8988T (cell line): Measurements from ENCODE around the gene TIMP3.

Source experiments
- DNase-seq: peaks from one replicate; pipeline ENCODE4 v3.0.0; 2011

The TIMP3 gene

DNA sequence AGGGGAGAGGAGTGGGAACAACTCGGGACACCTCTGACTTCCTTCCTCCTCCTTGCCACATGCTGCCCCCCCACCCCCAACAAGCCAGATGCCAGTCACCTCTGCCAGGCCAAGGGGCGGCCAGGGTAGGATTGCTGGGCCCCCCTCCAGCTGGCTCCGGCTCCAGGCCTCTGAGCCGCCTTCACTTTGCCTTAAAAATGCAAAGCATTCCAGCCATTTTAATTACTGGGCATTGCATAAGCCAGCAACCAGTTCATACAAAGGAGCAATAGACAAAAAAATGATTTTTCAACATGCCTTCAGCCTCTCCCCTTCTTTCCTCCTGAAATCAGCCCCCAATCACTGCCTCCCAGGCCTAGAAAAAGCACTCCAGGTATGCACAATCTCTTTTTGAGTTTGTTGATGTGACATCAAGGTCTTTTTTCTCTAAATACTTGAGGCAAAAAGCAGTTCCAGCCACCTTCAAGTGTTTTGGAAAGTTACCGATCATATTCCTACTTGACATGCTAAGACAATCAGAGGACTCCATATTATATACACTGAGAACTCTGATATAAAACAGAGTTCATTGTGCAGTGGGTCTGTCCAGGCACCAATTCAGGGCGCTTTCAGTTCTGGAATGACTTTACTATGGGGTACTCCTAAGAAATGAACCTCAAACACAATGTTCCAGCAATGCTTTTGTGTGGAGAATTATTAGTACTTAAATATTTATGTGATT lies 12.4 kb upstream of the TIMP3 start:
- DNase-seq = no peak

DNA sequence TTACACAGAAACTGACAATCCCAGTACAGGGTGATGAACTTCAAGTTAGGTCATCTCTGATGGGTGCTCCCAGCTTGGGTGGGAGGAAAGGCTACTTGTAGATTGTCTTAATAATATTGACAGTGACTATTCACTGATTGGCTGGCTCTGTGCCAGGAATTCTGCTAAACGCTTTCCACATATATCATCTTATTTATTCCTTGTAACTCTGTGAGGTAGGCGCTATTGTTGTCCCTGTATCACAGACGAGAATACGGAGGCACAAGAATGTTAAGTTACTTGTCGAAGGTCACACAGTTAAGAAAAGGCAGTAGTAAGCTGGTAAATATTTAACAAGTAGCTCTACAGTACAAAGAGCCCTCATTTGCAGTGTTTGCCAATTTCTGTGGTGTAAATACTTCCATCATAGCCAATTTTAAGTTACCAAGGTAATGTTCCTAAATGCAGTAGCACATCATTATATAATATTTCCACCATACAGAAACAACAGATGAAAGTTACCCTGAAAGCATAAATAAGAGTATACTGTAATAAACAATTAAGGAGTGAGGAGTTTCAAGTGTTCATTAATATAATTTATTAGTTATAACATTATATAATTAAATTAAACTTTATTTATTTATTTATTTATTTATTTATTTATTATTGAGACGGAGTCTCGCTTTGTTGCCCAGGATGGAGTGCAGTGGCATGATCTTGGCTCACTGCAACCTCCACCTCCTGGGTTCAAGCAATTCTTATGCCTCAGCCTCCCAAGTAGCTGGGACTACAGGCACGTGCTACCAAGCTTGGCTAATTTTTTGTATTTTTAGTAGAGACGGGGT lies 11.5 kb upstream of the TIMP3 start:
- no peak for DNase-seq

DNA sequence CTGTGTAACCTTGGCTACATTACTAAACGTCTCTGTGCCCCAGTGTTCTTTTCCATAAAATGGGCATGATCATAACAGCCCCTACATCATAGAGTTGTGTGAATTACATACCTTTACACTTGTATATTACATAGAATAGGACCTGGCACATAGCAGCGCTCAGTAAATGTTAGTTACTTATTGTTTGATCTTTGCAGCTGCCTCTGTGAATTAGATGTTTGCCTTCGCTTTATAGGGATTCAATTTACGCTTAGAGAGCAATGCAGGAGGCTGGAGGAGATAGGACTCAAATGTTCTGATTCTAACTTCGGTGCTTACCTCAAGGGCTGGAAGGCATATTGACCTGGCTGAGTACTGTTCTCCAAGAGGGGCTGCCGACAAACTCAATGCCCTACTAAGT lies 10.4 kb upstream of the TIMP3 start:
- DNase-seq = no peak

DNA sequence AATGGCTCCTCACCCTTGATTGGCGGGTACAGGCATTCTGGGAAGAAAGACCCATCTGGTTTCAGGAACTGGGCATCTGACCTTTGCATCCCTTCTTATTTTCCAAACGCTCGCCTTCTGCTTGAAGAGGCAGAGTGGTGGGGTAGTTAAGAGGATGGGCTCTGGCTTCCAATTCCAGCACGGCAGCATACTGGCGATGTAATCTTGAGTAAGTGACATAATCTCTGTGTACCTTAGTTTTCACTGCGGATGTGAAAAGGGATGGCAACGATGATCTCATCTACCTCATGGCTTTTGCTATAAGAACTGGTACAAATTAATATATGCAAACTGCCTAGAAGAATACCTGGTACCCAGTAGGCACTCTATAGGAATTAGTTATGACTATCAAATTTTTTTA lies 10.0 kb upstream of the TIMP3 start:
- DNase-seq = no peak

DNA sequence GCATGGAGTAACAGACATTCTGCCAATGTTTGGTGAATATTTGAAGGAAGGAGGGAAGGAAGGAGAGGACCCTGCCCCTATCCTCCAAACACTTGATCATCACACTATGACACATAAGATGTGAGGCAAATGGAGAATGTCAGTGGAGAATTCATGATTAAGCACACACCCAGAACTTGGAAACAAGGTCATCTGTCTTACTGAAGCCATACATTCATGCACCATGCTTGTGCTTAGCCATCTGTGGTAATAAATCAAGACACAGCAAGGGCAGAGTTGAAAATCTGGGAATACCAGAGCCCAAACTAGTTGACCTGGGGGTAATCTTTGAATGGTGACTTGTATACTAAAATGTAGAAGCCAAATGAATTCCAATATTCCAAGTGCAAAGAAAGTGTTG lies 7.9 kb upstream of the TIMP3 start:
- no peak for DNase-seq

DNA sequence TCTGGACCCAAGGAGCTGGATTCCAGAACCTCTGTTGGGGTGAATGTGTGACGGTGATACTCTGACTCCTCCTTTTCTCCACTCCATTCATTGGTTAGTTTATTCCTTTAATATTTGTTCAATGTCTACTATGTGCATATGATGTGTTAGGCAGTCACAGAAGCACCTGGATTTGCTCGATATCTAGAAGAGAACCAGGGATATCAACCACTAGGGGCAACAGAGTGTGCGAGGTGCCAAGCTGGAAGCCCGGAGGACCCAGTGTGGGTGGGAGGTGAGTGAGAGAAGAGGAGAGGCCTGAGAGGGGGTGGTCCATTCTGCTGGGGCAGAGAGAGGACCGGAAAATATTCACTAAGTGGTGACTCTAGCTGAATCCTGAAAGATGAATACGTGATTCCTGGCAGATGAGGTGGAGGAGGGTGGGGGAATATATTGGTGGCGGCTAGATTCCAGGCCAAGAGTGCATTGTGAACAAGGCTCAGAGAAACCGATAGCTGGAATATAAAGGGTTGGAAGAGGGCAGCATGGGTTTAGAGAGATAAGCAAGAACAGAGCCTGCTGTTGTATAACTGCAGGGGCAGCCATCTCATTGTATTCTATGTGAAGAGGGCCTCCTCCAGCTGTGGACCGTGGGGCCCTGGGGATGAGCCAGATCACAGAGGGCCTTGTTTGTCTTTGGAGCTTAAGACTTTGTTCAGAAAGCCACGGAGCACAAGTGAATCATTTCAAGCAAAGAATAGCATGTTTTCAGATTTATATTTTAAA lies 6.9 kb upstream of the TIMP3 start:
- no peak for DNase-seq

DNA sequence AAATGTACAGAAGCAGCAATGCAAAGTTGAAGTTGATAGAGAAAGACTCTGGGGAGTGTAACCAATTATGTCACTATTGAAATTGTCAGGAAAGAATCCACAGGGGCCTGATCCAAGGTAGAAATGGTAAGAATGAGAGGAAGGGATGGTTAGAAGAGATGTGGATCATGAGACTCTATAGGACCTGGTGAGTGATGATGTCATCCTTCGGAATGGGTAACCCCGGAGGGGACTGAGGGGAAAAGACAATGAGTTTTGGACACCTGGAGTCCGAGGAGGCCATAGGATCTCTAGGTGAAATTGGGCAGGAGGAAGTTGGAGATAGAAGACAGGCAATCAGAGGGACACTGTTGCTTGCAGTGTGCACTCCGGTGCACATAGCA lies 6.3 kb upstream of the TIMP3 start:
- DNase-seq = no peak

DNA sequence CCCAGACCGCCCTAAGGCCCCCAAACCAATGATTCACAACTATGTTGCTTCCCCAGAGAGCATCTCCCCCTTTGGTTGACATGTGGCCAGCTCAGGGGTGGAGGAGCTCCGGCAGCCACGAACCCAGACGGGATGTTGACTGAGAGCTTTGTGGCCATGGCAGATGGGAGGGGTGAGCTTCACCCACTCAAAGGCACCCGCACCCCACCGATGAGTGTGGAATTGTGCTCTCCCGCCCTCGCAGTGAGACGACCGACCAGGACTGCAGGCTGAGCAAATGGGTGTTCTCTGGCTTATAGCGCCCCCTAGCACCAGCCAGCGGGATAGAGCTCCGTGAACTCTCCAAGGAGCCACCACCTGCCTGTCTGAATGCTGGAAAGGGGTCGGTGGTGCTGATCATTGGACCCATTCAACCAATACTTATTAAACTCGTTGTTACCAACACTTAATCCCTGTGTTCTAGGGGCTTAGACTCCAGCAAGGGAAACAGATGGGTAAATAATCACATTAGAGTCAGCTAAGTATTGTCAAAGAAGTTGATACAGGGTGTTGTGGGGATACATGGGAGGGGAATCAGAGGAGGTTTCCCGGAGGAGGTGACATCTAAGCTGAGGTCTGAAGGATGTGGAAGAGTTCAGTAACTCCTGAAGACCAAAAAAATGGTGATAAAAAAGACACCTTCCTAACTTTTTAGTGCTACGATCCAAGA lies 4.5 kb upstream of the TIMP3 start:
- no peak for DNase-seq

DNA sequence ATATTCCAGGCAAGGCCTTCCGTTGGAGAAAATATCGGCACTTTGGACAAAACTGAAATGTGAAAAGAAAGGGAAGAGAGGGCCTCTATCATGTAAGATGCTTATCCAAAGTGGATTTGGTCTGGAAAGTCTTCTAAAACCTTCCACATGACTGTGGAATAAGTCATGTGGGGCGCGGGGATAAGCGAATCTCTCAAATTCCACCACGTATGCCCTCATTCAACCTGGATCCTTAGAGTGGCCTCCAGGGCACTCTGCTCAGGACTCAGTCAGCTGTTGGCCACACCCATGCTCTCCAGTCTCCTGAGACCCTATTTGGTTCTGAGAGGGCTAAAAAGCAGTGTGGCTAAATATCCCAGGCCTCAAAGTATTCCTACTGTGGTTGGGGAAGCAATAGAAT lies 2.0 kb upstream of the TIMP3 start:
- DNase-seq = no peak

DNA sequence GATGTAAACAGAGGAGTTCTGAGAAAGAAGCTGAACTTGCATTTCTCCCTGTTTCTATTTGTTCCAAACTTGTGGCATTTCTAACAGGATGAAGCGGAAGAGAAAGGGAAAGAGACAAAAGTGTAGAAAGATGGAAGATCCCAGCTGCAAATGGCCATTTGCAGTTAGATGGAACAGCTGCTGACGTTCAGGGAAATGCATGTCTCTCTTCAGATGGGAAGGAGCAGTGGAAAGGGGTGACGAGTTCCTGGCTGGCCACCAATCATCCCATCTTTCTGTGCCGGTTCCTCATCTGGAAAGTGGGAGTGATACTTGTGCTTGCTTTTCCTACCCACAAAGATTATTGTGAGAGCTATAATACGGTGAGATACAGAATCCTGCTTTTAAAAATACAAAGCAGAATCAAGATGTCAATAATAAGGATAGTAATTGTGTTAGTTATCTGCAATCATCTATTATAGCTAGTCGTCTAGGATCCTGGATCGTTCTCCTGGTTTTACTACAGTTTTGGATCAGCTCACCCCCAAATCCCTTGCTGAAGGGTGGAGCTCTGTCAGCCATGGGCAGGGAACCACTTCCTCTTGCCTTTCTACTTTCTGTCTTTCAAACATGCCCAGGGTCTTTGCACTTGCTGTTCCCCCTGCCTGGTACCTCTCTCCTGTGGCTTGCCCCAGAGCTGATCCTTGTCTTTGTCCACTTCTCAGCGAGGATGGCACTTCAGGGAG lies 1.2 kb upstream of the TIMP3 start:
- DNase-seq = no peak

DNA sequence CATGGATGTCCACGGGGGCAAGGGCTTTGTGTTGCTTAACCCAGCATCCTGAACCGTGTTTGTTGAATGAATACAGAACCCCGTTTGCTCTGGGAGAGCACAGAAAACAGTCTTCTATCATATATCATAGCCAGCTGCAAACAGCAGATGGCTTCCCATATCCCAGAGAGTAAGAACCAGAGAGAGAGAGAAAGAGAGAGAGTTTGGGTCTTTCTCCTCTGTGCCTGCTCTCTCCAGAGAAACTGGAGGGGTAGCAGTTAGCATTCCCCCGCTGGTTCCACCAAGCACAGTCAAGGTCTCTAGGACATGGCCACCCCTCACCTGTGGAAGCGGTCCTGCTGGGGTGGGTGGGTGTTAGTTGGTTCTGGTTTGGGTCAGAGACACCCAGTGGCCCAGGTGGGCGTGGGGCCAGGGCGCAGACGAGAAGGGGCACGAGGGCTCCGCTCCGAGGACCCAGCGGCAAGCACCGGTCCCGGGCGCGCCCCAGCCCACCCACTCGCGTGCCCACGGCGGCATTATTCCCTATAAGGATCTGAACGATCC lies 440 bp upstream of the TIMP3 start:
- no peak for DNase-seq

DNA sequence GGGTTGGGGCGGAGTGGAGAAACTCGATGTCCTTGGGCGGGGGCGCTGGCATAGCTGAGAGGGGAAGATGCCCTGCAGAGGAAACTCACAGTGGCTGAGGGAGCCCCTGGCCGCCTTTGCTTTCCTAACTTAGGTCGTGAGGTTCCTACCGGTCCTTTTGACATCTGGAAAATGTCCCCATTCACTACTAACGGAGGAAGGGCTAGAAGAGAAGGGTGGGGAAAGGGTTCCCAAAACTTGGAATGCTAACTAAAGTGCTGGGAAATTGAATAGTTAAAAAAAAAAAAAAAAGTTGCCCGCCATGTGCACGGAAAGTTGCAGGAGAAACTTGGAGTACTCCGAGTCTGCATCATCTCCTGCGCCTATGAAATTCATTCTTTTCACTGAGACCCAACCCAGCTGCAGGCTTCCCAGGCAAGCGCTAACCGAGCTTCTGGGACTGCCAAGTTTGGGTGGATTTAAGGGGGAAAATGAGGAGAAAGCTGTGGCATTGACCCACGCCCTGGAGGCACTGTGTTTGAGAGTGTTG lies 796 bp downstream of the TIMP3 start:
- no peak for DNase-seq

DNA sequence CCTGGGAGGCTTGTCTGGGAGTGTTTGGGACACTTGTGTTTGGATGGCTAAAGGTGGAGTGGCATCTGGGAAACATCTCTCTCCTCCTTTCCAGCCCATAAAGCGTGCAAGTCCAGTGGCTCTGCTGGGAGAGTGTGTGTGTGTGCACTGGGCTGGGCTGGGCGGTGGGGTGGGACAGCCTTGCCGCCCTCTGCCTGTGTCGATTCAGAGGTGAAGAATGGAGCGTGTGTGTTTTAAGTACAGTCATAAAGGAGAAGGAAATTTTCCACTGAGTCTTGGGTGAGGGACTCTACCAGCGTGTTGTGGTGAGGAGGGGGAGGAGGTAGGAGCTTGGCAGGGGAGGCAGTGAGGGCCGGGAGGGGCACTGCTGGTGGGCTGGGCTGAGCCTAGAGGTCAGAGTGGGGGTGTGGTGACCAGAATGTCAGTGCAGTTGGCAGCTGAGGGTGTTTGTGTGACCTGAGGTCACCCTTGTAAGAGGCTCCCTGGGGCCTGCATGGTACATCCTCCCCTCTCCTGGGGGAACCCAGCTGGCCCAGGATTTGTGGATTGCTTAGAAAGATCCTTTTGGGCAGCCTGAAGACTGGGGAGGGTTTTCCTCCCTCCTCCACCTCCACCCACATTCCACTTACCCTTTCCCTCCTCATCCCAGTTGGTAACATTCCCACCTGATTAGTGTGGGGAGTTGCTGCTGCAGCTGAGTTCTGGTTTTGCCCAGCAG lies 1.7 kb downstream of the TIMP3 start:
- DNase-seq = no peak

DNA sequence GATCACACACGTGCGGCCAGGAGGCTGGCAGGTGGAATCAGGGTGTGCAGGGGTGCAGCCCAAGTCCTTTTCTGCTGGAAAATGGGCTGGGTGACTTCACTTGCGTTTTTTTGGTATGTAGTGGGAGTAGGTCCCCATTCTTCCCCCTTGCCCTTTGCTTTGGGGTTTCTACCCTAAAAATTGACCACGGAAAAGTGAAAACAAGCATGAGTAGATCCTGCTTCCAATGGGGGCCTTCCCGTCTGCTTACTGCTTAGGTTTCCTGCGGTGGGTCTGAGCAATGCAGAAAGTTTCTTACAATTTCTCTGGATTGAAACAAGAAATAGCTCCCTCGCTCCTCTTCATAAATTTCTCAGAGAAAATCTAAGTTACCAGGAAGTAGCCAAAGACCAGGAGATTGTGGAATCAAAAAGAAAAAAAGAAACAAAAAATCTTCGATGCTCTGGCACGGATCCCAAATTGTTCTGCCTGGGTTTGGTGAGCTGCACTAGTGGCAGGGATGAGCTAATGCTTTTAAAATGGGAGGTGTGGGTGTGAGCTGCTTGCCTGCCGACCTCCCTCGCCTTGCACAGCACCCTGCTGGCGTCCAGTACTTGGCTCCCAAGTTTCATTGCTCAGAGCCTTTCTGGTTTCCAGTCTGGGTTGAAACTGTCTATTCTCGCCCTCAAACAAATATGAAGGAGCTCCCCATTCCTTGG lies 2.4 kb downstream of the TIMP3 start:
- DNase-seq = no peak

DNA sequence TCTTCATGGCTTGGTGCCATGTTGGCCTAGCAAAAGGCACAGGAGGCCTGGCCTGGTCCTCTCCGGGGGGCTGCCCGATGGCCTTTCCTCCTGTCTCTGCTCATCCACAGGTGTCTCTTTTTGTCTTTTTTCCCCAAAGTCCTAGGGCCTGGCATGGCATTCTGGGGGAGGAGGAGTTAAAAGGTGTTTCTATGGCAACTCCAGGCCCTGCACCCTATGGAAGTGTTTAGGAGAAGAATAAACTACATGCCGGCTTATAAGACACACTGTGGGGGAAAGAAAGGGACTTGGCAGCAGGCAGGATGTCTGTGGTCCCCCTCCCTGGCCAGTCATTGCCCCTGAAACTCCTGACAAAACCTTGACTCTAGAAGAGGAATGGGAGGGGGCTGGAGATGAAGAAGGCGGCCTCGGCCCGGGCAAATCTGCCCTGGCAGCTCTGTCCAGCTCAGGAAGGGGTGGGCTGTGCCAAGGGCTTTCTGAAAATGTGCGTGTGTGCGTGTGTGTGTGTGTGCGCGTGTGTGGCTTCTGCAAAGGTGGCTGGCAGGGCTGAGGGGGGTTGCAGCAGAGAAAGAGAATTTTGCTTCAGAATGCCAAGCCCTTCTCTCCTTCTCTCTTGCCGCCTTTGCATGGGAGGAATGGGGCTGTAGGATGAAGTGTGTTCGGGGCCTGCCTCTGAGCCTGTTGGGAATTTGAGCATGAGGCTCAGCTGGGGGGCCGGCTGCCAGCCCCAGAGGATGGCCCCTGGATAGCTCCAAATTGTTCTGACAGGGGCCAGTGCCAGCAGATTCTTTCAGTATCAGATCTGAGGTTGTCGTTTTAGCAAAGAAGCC lies 3.2 kb downstream of the TIMP3 start:
- no peak for DNase-seq

DNA sequence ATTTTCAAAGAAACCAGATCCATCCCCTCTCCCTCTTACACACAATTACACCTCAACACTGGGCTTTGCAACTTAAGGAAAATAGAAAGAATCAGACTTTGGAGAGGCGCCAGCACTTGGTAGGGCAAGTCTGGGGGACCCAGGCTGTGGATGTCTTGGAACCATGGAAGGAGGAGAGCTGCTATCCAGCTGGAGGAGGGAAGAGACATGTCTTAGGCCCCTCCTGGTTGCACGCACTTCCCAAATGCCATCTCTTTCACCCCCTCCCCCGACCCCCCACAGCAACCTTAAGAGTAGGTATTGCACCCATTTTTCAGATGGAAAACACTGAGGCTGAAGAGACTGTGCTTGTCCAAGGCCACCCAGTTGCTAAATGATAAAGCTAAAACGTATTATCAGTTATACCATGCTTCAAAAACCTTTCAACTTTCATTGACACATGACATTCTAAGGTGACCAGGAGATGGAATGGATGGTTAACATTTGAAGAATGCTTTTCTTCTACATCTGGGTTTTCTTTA lies 3.9 kb downstream of the TIMP3 start:
- DNase-seq = no peak

DNA sequence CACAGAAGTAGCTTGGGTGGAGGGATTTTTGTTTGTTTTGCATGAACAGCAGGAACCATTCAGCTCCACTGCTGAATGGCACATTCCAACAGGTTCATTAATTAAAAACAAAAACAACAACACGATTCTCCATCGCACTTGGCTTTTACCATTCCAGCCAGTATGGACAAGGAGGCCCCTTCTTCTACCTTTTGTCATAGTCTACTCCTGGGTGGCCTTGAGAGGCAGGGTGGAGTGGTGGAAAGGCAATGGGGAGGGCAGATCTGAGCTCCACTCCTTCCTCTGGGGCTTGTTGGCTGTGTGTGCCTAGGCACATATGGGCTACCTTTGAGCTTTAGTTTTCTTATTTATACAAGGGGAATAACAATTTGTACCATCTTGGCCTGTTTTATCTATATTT lies 4.8 kb downstream of the TIMP3 start:
- DNase-seq = no peak

DNA sequence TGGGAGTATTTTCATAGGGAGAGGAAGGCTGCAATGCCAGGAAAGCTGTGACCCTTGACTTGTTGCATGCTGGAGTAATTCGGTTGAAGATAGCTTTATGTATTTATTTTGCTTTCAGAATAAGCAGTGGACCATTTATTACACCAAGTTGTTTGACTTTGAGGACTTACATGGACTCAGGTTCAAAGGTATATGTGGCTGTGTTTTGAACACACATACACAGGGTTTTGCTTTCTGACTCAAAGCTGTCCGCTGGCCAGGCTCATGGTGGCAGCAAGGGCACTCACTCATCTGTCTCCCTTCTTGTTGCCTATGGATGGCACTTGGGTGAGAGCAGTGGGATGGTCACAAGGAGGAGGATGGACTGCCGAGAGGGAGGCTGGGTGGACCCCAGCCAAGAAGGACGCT lies 6.5 kb downstream of the TIMP3 start:
- DNase-seq = no peak

DNA sequence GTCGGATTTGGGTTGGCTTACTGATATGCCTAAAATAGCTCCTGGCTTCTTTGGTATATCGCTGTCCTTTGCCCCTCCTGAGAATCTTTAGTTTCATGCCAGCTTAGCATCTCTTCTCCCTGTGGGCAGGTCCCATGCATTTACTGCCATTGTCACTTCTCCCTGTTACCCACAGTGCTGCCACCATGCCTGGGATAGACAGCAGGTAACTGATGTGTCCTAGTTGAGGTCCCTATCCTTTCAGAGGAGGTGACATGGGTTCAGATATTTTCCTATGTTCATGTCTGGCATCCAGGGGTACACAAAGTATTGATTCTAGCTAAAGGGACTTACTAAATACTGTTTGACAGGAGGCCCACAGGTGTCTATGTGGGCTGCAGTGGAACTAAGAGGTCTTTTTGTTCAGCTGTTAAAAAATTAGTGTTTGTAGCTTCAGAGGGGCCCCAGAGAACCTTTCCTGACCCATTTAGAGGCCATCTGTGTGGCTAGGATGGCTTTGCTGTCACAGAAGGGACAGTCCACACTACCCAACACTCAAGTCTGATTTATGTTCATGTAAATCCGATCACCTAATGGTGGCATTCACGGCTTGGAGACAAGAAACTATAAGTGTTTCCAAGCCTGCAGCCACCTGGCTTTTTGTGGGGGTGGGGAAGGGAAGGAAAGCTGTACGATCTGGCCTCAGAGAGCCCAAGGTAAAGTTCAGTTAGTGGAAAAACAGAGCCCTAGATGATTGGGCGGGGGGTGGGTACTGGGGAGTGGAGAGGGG lies 8.5 kb downstream of the TIMP3 start:
- no peak for DNase-seq
